MG63 (cell line): ENCODE measurements around the gene ABLIM3. TPM values are rescaled to one million over a fixed set of nuclear protein-coding genes. Genes with fewer than 3 reads are reported as not detected.
A peak's percentile ranks its signal among the peaks of the same experiment; 100 is the strongest.

Experiments
- DNase-seq: peaks from one replicate; pipeline ENCODE4 v3.0.0-alpha.2; 2020
- H3K27me3 ChIP-seq: fragments of 250-450 bp; sonication (Bioruptor Pico); 2 replicates; pipeline ENCODE4 v1.5.1; 2020; ENCODE audit warnings: mild to moderate bottlenecking, moderate library complexity
- H3K36me3 ChIP-seq: fragments of 250-450 bp; sonication (Bioruptor Pico); 2 replicates; pipeline ENCODE4 v1.5.1; 2020; ENCODE audit warnings: mild to moderate bottlenecking, moderate library complexity
- H3K4me3 ChIP-seq: fragments of 250-450 bp; sonication (Bioruptor Pico); 2 replicates; pipeline ENCODE4 v1.5.1; 2020; ENCODE audit warnings: mild to moderate bottlenecking, moderate library complexity
- H3K9me3 ChIP-seq: fragments of 250-450 bp; sonication (Bioruptor Pico); 2 replicates; pipeline ENCODE4 v1.5.1; 2020; ENCODE audit warnings: mild to moderate bottlenecking, moderate library complexity
- total RNA-seq: library from RNA; depleted of rRNA; stranded (reverse); fragments of >200 nt; shearing (Covaris generic); gene quantifications from 2 replicates; pipeline ENCODE4 v1.2.3, GENCODE V29; 2014; ENCODE audit warnings: low replicate concordance; rRNA removed

ABLIM3 gene
- 3.8 and 8.6 TPM in 2 replicates for total RNA-seq

DNA sequence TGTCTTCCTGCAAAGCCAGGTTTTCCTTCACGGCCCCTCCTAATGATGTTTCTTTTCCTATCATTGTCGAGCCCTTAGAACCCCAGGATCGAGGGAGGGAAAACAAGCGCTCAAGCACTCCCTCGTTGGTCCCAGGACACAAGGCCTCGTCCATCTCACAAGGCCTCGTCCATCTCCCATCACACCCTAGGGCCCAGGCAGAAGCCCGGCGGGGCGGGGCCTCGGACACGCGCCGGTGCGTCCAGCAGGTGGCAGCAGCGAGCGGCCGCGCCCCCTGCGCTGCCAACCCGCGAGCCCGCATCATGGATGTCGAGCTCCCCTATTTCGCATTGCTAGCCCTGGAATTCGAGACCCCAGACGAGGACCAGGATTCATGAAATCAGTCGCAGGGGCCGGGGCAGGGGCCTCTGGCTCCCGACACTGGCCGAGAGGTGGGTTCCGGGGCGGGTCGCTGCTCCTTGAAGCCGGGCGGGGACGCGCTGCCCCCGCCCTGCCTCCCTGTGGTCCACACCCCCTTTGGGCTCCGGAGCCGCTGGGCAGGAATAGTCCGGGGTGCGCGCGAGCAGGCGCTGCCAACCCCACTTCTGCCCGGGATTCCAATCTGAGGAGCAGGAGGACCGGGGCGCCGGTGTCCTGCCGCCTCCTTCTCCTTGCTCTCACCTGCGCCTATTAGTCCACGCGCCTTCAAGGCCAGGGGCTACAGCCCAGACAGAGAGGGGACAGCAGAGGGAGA is at the start of gene ABLIM3:
ABLIM3 (plus strand) TSS at position 270 of the 733 bp plus-strand sequence. CDS start 603 bp downstream, outside the sequence.
- Histone ChIP-seq H3K27me3 (no peaks in the 10 kb centered on the region), H3K4me3 (peak within 1 kb of the TSS; percentile 78), H3K9me3 (peaks cover 7% of the 10 kb centered on the region), H3K36me3 (peaks cover 3% of the 10 kb centered on the region; the same call in 1 of the 2 replicates)
- DNase-seq: peak; percentile 78

DNA sequence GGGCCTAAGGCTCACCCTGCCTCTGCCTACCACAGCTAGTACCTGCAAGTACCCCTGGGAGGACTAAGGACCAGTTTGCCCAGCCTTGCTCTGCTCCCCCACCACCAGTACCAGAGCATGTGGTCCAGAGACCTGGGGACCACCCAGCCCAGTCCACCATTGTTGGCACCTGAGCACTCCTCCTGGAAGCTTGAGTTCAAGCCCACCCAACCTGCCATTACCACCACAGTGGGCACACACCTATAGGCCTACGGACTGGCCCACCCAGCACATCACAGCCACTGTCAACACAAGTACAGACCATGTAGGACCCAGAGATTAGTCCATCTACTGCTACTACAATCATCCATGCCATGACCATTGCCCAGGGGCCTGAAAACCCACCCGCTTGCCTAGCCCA is 47.7 kb upstream of the ABLIM3 start:
- Histone ChIP-seq H3K9me3 (peaks cover 14% of the 10 kb centered on the region), H3K4me3 (no peak overlapping the region), H3K27me3 (no peaks in the 10 kb centered on the region), H3K36me3 (no peaks in the 10 kb centered on the region)
- DNase-seq: no peak

DNA sequence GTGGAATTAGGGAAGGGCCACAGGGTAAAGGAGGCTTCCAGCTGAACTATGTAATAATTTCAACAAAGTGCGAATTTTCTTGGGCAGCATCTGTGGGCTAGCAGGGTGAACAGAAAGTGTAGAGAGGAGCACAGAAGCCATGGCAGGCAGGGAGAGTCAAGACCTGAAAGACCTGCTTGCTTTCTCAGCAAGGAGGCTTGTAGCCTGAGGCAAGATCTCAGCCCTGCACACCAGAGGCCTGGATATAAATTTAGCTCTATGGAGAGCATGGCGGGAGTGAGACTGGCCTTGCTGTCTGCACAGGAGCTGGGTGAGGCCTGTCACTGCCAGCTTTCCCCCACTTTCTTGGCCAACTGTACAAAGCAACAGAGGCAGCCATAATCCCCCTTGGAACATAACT is 46.3 kb upstream of the ABLIM3 start:
- DNase-seq: no peak
- Histone ChIP-seq H3K4me3 (no peak overlapping the region), H3K27me3 (no peaks in the 10 kb centered on the region), H3K36me3 (no peaks in the 10 kb centered on the region), H3K9me3 (peaks cover 23% of the 10 kb centered on the region)

DNA sequence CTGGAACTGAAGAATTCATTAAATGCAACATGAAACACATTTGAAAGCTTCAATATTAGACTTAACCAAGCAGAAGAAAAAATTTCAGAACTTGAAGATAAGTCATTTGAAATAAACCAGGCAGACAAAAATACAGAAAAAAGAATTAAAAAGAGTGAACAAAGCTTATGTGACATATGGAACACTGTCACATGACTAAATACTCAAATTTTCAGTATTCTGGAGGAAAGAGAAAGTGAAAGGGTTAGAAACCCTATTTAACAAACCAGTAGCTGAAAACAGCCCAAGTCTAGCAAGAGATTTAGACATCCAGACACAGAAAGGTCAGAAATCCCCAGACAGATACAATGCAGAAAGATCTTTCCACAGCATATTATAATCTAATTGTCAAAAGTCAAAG is 41.4 kb upstream of the ABLIM3 start:
- H3K27me3 ChIP-seq: no peaks in the 10 kb centered on the region

DNA sequence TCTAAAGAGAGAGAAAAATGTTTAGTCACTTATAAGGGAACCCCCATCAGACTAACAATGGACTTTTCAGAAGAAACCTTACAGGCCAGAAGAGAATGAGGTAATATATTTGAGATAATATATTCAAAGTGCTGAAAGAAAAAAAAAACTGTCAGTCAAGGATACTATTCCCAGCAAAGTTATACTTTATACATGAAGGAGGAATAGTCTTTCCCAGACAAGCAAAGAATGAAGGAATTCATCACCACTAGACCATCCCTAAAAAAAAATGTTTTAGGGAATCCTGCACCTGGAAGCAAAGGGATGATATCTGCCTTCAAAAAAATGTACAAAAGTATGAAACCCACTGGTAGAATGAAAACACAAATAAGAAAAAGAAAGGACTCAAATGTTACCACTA is 41.0 kb upstream of the ABLIM3 start:
- Histone ChIP-seq H3K36me3 (no peaks in the 10 kb centered on the region), H3K27me3 (no peaks in the 10 kb centered on the region), H3K4me3 (no peak overlapping the region), H3K9me3 (peaks cover 35% of the 10 kb centered on the region)
- no peak for DNase-seq

More for the DNA sequence above, 41.4 kb upstream of the ABLIM3 start:
- DNase-seq: no peak
- Histone ChIP-seq H3K4me3 (no peak overlapping the region), H3K9me3 (peaks cover 35% of the 10 kb centered on the region), H3K36me3 (no peaks in the 10 kb centered on the region)

DNA sequence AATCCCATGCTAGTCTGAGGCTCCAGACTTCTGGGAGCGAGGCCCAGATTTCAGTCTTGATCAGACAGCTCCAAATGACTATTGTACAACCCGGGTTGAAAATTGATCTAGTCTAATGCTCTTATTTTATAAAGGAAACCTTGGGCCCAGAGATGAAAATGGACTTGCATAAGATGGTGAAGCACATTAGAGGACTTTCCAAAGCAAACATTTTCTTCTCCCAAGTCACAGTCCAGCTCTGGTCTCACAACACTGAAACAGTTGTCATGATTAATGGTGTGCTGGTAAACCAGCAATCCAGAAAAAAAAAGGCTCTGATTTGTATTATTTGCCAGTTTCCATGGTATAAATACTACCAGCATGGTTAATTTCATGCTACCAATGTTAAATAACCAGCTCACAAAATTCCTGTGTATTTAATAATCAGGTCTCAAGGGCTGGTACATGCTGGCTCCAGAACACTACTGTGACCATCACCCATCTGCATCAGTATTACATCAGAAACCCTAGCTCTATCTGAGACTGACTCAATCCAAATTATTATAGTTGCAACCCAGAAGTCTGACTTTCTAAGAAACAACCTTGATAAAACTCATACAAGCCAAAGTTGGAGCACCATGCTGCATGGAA is 32.5 kb upstream of the ABLIM3 start:
- Histone ChIP-seq H3K27me3 (no peaks in the 10 kb centered on the region), H3K4me3 (no peak overlapping the region), H3K9me3 (no peaks in the 10 kb centered on the region), H3K36me3 (no peaks in the 10 kb centered on the region)
- DNase-seq: no peak

DNA sequence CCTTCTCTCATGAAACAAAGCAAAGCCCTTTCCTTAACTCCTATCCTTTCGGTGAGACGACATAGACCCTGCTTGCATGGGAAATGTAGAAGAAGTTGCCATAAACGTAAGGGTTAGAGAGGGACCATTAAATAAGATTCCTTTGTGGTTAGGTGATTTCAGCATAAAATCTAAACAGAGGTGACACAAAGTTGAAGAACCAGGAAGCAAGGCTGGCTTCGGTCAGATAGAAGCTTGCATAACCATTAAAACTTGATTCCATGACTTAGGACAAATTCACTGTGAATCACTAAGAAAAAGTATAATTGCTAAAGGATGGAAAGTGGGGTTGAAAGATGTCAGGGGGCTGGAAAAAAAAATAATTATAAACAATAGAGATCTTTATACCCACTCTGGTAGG is 30.9 kb upstream of the ABLIM3 start:
- Histone ChIP-seq H3K9me3 (no peaks in the 10 kb centered on the region), H3K4me3 (no peak overlapping the region), H3K27me3 (no peaks in the 10 kb centered on the region), H3K36me3 (no peaks in the 10 kb centered on the region)
- no peak for DNase-seq

DNA sequence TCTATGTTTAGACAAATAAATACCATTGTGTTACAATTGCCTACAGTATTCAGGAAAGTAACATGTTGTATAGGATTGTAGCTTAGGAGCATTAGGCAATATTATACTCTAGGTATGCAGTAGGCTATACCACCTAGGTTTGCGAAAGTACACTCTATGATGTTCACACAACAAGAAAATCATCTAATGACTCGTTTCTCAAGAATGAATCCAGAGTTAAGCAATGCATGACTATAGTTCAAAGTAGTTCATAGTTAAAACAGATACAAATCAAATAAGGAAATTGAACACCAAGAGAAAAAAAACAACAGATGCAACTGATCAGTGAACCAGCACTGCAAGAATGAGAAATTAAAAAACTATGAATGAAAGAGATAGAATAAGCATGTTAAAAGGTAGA is 27.6 kb upstream of the ABLIM3 start:
- DNase-seq: no peak
- no peaks in the 10 kb centered on the region for H3K9me3 ChIP-seq
- H3K4me3 ChIP-seq: no peak overlapping the region
- H3K27me3 ChIP-seq: no peaks in the 10 kb centered on the region
- no peaks in the 10 kb centered on the region for H3K36me3 ChIP-seq

DNA sequence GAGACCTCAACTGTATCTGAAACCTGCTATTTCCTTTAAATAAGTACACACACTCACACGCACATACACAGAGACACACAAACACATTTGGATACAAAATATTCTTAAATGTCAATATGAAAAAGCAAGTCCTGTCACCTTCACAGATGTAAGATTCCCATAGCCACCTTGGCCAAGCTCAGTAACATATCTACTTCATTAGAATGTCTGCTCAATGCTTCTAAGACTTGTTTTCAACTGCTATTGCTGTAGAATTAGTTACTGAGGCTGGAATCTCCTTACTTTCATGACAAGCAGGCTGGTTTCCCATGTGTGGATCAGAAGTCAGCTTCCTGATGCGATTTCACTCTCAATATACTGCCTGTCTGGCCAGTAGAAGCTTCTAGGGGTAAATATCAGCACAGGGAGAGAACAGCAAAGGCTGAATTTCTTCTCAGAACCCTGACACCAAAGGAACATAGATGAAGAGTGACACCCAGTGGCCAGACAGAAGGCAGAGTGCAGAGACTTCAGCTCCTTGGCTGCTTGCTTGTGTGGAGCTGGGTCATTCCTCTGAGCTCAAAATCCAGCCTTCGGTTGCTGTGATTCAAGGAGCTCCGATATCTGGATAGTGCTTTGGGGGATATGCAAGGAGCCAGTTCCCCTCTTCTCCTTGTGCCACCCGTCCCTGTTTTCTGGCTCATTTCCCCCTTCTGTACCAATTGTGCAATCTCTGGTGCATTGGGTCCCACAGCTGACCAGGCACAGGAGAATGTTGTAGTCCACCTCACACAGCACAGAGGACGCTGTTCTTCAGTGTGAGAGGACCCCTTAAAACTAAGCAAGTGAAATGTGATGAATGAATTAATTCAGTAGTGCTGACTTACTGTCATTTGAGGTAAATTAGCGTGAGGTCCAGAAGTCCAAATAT is 26.6 kb upstream of the ABLIM3 start:
- Histone ChIP-seq H3K27me3 (no peaks in the 10 kb centered on the region), H3K9me3 (no peaks in the 10 kb centered on the region), H3K36me3 (no peaks in the 10 kb centered on the region), H3K4me3 (no peak overlapping the region)
- DNase-seq: peak; percentile 75

DNA sequence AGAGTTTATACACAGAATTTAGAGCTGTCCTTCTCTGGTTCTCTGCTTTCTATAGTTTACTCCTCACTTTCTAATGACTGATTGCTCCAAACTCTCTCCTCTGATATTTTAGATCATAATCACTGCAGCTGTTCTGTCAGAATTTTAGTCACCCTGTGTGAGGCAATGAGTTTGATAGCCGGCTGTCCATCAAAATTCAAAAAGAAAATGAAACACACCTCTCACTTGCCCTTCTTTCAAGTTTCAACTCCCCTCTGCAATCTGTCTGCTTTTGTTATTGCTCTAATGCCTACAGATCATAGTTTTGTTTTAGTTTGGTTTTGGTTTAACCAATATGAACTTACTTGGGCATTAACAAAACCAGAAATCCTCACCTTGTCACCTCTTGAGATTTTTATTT is 23.3 kb upstream of the ABLIM3 start:
- DNase-seq: no peak
- Histone ChIP-seq H3K36me3 (no peaks in the 10 kb centered on the region), H3K27me3 (no peaks in the 10 kb centered on the region), H3K4me3 (no peak overlapping the region), H3K9me3 (no peaks in the 10 kb centered on the region)

DNA sequence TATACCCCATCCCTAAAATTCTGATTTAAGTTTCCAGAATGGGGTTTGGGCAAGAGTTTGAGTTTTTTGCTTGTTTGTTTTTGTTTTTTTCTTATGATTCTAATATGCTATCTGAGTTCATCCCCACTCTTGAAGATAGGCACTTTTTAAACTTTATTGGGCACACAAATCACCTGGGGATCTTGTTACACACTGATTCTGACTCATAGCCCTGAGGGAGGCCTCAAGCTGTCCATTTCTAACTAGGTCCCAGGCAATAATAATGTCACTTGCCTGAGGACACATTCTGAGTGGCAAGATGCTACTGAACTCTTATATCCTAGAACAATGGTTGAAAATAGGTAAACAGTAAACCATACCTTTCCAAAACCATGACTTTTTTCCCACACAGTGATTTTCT is 22.8 kb upstream of the ABLIM3 start:
- Histone ChIP-seq H3K4me3 (no peak overlapping the region), H3K27me3 (no peaks in the 10 kb centered on the region), H3K36me3 (no peaks in the 10 kb centered on the region), H3K9me3 (no peaks in the 10 kb centered on the region)
- no peak for DNase-seq

DNA sequence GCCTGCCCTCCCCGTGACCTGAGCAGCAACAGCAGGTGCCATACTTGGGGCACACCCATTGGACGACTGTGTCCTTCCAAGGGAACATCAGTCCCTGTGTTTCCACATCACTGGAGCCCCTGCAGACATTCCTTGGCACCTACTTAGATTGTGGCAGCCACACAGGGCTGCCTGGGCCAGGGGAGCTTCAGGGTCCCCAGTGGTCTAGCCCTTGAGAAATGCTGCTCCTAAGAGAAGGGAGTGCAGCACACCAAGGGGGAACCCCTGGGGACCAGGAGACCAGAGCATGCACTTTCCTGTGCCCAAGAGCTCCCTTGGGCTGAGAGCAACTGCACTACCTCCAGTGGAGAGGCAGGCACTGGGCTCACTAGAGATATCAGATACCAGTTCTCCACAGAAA is 20.1 kb upstream of the ABLIM3 start:
- DNase-seq: no peak
- Histone ChIP-seq H3K4me3 (no peak overlapping the region), H3K9me3 (no peaks in the 10 kb centered on the region), H3K27me3 (no peaks in the 10 kb centered on the region), H3K36me3 (no peaks in the 10 kb centered on the region)

DNA sequence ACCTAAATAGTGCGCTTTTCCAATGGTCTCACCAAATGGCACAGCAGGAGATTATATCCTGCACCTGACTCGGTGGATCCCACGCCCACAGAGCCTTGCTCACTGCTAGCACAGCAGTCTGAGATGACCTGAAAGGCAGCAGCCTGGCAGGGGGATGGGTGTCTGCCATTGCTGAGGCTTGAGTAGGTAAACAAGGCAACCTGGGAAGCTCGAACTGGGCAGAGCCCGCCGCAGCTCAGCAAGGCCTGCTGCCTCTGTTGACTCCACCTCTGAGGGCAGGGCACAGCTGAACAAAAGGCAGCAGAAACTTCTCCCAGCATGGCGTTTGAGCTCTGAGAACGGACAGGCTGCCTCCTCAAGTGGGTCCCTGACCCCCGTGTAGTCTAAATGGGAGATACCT is 18.1 kb upstream of the ABLIM3 start:
- Histone ChIP-seq H3K9me3 (no peaks in the 10 kb centered on the region), H3K36me3 (no peaks in the 10 kb centered on the region), H3K27me3 (no peaks in the 10 kb centered on the region), H3K4me3 (no peak overlapping the region)
- DNase-seq: no peak

DNA sequence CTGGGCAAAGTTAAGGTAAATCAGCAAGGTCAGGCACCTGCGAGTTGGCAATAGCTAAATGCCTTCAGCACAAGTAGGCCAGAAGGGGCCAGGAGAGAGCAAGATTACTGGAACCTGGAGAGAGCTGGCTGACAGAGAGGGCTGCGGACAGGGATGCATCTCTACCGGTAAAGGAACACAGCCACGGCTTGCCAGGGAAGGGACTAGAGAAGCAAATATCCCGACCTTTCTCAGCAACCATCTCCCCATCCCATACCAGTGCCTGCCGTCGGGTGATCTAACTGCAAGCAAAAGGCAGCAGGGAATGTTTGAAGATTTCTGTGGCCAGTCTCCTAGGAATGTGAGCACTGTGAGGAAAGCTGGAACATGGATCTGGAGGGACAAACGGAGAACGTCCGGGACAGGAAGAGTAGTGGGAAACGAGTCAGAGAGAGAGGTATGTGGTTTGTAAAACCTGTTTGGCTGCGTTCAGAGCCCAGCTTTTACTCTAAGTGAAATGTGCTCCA is 15.9 kb upstream of the ABLIM3 start:
- no peaks in the 10 kb centered on the region for H3K36me3 ChIP-seq
- H3K9me3 ChIP-seq: no peaks in the 10 kb centered on the region
- no peaks in the 10 kb centered on the region for H3K27me3 ChIP-seq
- H3K4me3 ChIP-seq: no peak overlapping the region
- peak; percentile 12 for DNase-seq

DNA sequence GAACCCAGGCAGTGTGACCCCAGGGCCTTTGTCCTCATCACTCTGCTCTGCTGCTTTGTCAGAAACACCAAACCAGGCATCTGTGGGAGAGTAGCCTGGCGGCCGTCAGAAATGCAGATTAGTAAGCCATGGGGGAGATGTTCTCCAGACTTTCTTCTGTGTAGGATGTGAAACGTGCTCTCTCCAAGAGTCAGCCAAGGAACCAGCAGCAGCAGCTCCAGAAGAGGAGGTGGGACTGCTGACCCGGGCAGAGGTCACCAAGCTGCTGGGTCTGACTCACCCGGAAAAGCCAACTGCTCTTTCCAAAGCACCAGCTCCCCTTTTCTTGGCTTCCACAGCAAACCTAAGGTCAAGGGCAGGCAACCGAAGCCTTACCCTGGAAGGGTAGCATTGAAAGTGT is 14.4 kb upstream of the ABLIM3 start:
- no peaks in the 10 kb centered on the region for H3K9me3 ChIP-seq
- DNase-seq: peak; percentile 81
- no peak overlapping the region for H3K4me3 ChIP-seq
- H3K36me3 ChIP-seq: no peaks in the 10 kb centered on the region
- no peaks in the 10 kb centered on the region for H3K27me3 ChIP-seq

DNA sequence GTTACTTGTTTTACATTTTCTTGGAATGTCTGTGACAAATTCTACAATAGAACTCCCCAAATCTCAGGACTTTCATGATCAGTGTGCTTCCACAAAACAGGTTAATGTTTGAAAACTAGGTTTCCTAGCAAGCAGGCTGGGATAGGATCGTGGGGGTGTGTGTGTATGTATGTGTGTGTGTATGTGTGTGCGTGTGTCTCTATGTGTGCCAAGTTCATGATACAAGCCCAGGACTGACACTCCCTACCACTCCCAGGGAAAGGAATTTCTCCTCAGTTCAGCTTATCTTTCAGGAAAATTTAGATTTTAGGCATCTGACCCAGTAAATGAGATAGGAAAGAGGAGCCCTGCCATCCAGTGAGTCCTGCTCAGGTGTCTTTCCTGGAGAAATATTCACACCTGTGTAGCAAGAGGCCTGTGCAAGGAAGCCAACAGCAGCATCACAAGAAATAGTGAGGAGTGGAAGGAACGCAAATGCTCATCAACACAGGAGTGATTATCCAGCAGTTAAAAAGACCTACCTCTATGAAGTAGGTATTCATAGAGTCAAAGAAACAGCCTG is 13.8 kb upstream of the ABLIM3 start:
- DNase-seq: no peak
- no peaks in the 10 kb centered on the region for H3K27me3 ChIP-seq
- H3K4me3 ChIP-seq: no peak overlapping the region
- no peaks in the 10 kb centered on the region for H3K36me3 ChIP-seq
- no peaks in the 10 kb centered on the region for H3K9me3 ChIP-seq
